Heart left ventricle (tissue), 16 donors: ENCODE results near the gene UVRAG. TPM values are rescaled to one million over a fixed set of nuclear protein-coding genes. Genes with fewer than 3 reads are reported as not detected.

ENCODE experiments used
- ATAC-seq, 4 donors: fragments of 200-7000 bp; cut with Tn5 transposase; one replicate each; pipeline ENCODE4 v1.9.1; 2020 to 2022; ENCODE audit warnings: moderate library complexity in 4 of 4, mild to moderate bottlenecking in 3 of 4, moderate number of reproducible peaks in 1 of 4
- DNase-seq, 5 donors: peaks; one replicate each; pipeline ENCODE4 v3.0.0-alpha.2; 2020
- H3K27ac ChIP-seq, 12 donors: fragments of 200-600 bp; sonication (generic) in 4 of 12; one replicate each; pipeline versions ENCODE4 v1.5.0 to v1.8.0; 2016 to 2022; ENCODE audit warnings: mild to moderate bottlenecking in 2 of 12
- H3K27me3 ChIP-seq, 9 donors: fragments of 200-600 bp; sonication (generic) in 2 of 9; one replicate each; pipeline versions ENCODE4 v1.5.1 to v1.8.0; 2016 to 2022; ENCODE audit warnings: mild to moderate bottlenecking in 3 of 9
- H3K36me3 ChIP-seq, 9 donors: fragments of 200-600 bp; sonication (generic) in 2 of 9; one replicate each; pipeline versions ENCODE4 v1.5.0 to v1.8.0; 2018 to 2022; ENCODE audit warnings: mild to moderate bottlenecking in 2 of 9
- H3K4me1 ChIP-seq, 12 donors: fragments of 200-600 bp; sonication (generic) in 4 of 12; one replicate each; pipeline versions ENCODE4 v1.5.0 to v1.8.0; 2016 to 2022; ENCODE audit warnings: mild to moderate bottlenecking in 3 of 12
- H3K4me3 ChIP-seq, 12 donors: fragments of 200-600 bp; sonication (generic) in 4 of 12; one replicate each; pipeline versions ENCODE4 v1.5.0 to v1.8.0; 2017 to 2022; ENCODE audit warnings: mild to moderate bottlenecking in 9 of 12, moderate library complexity in 4 of 12
- H3K9me3 ChIP-seq, 12 donors: fragments of 200-600 bp; sonication (generic) in 4 of 12; one replicate each; pipeline versions ENCODE4 v1.5.0 to v1.8.0; 2016 to 2022; ENCODE audit warnings: mild to moderate bottlenecking in 1 of 12
- CTCF ChIP-seq, 12 donors: fragments of 200-600 bp; sonication (generic) in 4 of 12; IDR thresholded peaks; one replicate each; pipeline versions ENCODE4 v1.5.0 to v1.8.0; 2018 to 2022; ENCODE audit warnings: antibody characterized with exemption in 12 of 12, mild to moderate bottlenecking in 5 of 12
- POLR2A ChIP-seq, 2 donors: fragments of 450-650 bp; IDR thresholded peaks; one replicate each; pipeline ENCODE4 v1.6.1; 2017; ENCODE audit warnings: antibody characterized with exemption in 2 of 2, mild to moderate bottlenecking in 2 of 2, moderate library complexity in 2 of 2
- WGBS, 4 donors: extraction: QIAGEN DNeasy Blood & Tissue Kit in 2 of 4; methylation state at CpG; one replicate each; pipeline versions ENCODE4 v1.1.5 to v1.1.7; 2013 to 2018; 5-methylcytosine and 5-hydroxymethylcytosine counted together
- intact Hi-C, 10 donors: fragments of 100-400 bp; cut with DNase I; formaldehyde crosslinking; loops; one replicate each; pipeline versions ENCODE4 v1.11.1 to v1.14.2; 2022
- polyA plus RNA-seq, 2 donors: library from polyadenylated mRNA; stranded (reverse); fragments of 200-250 nt; gene quantifications; one replicate each; pipeline ENCODE4 v1.2.3, GENCODE V29; 2013
- total RNA-seq, 9 donors: library from RNA; depleted of rRNA in 2 of 9; stranded (reverse); fragments of >200 nt in 2 of 9; fragmentation: NEBNext Ultra II Directional in 3 of 9; extraction: Animal tissue kit (Norgen Biotek cat#: 25700) in 3 of 9; gene quantifications; one replicate each; pipeline versions ENCODE4 v1.1.0 to v1.2.4, GENCODE V29; 2016 to 2023
- donor health status: ischemic (EF 13 %, LVEDD 7.1; RV severe dilation, severe dysfunction).
- donor health status: healthy with polysubstance abuse.
- donor health status: DM: no; HTN: yes; CAD: no.
- donor health status: DM: no; HTN: no; CAD: no.
- donor health status: ischemic (EF 25% LVEDD 6.9; RV normal size, moderate dysfunction).
- donor health status: ischemic (EF 25% LVEDD 5.7; RV mildly dilated, moderate dysfunction).
- donor health status: healthy.
- donor health status: DM: yes; HTN: yes; CAD: no.
- donor health status: ischemic (EF 35%, LVEDD 5.7; RV mildly dilated, moderate dysfunction).
- donor health status: nonischemic (EF 11% LVEDD 7.7; RV severe dilation, severe dysfunction).
- donor health status: DM: yes; HTN: yes; CAD: no.
- donor health status: PGD.
- donor health status: ischemic (EF 29% LVEDD 5.4; RV normal size, mild dysfunction).
- donor health status: nonischemic (EF 23%, LVEDD 6.1; RV moderate dilation, normal function).

UVRAG gene
- total and polyA plus RNA-seq, 11 donors: 4.5 to 22.6 (median 15.0) TPM

DNA sequence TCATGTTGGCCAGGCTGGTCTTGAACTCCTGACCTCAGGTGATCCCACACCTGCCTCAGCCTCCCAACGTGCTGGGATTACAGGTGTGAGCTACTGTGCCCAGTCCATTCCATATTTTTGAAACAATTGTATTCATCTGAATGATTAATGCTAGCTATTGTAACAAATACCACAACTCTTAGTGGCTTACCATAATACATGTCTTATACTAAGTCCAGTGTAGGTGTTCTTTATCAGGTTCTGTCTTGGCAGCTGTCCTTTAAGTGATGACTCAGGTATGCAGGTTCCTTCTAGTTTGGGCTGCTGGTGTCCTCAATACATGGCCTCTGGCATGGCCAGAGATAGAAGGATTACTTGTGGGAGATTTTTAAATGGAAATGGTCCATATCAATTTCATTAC lies 39.0 kb downstream of the UVRAG start:
- TF ChIP-seq POLR2A (IDR thresholded peaks at IDR 0.05) (no peak), CTCF (IDR thresholded peaks at IDR 0.05) (no peak)
- ATAC-seq (no peak), DNase-seq (no peak)
- WGBS, 4 donors: 94 to 100% (median 94%) methylated on average over 1 of the region's 1 CpG
- peaks cover 4 to 35% (median 20%) of the 10 kb centered on the region in 12 donors for H3K4me1 ChIP-seq
- no peaks in the 10 kb centered on the region for H3K9me3 ChIP-seq
- intact Hi-C loops: no loop called here
- H3K4me3 ChIP-seq: no peak overlapping the region
- H3K36me3 ChIP-seq: peaks cover 0 to 28% (median 8%) of the 10 kb centered on the region in 9 donors
- H3K27ac ChIP-seq: no peak overlapping the region
- H3K27me3 ChIP-seq: no peaks in the 10 kb centered on the region

- 86 to 91% (median 87%) methylated on average over 6 of the region's 6 CpGs for WGBS, 4 donors
- no peak overlapping the region for H3K27ac ChIP-seq
- no peaks in the 10 kb centered on the region for H3K9me3 ChIP-seq
- no peak overlapping the region for H3K4me3 ChIP-seq
- intact Hi-C loops: no loop called here
- peaks cover 0 to 28% (median 8%) of the 10 kb centered on the region in 9 donors for H3K36me3 ChIP-seq
- no peak for TF ChIP-seq CTCF (IDR thresholded peaks at IDR 0.05)
- no peak for TF ChIP-seq POLR2A (IDR thresholded peaks at IDR 0.05)
- ATAC-seq (no peak), DNase-seq (no peak)
- peaks cover 4 to 30% (median 16%) of the 10 kb centered on the region in 12 donors for H3K4me1 ChIP-seq
- no peaks in the 10 kb centered on the region for H3K27me3 ChIP-seq
Observed at GRCh38 chr11:75855206-75855605, 40.2 kb downstream of the UVRAG start.

DNA sequence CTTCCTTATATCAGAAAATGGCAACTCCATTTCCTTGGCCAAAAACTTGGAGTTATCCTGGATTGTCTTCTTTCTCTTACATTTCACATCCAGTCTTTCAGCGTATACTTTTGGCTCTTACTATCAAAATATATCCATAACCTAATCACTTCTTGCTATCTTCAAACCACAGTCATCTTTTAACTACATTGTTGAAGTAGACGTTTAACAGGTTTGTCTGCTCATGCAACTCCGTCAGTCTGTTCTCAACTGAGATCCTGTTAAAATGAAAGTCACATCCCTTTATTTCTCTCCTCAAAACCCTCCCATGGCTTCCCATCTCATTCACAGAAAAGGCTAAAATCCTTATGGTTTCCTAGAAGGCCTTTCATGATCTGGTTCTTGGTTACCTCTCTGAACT lies 41.9 kb downstream of the UVRAG start:
- Histone ChIP-seq H3K4me1 (peaks cover 0 to 13% (median 2%) of the 10 kb centered on the region in 12 donors), H3K27ac (no peak overlapping the region), H3K27me3 (no peaks in the 10 kb centered on the region), H3K36me3 (peaks cover 0 to 27% (median 8%) of the 10 kb centered on the region in 9 donors), H3K4me3 (no peak overlapping the region), H3K9me3 (no peaks in the 10 kb centered on the region)
- no peak for TF ChIP-seq POLR2A (IDR thresholded peaks at IDR 0.05)
- TF ChIP-seq CTCF (IDR thresholded peaks at IDR 0.05): no peak
- DNase-seq (no peak), ATAC-seq (no peak)
- WGBS, 4 donors: 93 to 96% (median 94%) methylated on average over 3 of the region's 3 CpGs
- intact Hi-C loops: no loop called here

GRCh38 chr11:75858042-75858441 lies 43.0 kb downstream of the UVRAG start:
- DNase-seq: no peak
- intact Hi-C loops: no loop called here
- TF ChIP-seq CTCF (IDR thresholded peaks at IDR 0.05) (no peak), POLR2A (IDR thresholded peaks at IDR 0.05) (no peak)
- no peak overlapping the region for H3K27ac ChIP-seq
- peaks cover 0 to 25% (median 9%) of the 10 kb centered on the region in 9 donors for H3K36me3 ChIP-seq
- H3K9me3 ChIP-seq: no peaks in the 10 kb centered on the region
- H3K4me3 ChIP-seq: no peak overlapping the region
- no peaks in the 10 kb centered on the region for H3K27me3 ChIP-seq
- no peak for ATAC-seq
- H3K4me1 ChIP-seq: peaks cover 0 to 12% (median 2%) of the 10 kb centered on the region in 12 donors
